ENCODE measurements around the gene SCARF2.

The SCARF2 gene

DNA sequence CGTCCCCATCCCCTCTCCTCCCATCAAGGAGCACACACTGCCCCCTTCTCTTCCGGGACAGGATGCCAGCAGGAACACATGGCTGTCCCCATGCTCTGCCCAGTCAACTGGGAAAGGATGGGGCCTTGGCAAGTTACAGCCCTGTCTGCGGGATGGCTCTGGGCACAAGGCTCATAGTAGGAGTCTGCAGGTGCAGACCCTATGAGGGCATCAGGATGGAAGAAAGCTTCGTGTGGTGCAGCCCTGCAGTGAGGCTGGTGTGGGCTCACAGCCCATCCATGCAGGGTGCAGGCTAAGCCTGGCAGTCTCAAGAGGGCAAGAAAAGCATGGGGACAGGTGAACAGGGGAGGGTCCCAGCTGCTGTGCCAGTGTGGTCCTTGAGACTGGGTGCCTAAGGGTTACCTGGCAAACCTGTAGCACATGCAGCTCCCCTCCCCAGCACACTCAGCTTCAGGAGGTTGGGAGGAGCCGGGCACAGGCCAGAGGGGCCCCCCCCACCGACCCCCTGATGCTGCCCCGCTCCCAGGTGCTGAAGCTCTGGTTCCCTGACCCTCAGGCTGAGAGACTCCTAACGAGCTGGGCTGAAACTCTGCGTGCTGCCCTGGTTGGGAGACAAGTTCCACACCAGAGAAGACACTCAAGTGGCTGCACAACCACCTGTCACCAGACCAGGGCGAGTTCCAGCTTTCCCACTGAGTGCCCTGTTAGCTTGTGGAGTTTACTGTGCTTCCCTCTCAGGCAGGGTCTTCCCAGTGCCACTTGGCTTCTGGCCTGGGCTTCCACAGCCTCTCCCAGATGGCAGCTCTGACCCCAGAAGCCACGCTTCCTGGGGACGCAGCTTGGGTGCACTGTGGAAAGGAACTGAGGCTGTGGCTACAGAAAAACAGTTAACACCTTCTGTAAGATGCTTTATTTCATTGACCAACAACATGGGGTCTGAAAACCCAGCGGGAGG, 3.3 kb upstream of the SCARF2 start:
- DNase-seq (ENCODE audit: low read depth, low spot score): no peak
- no peak overlapping the region for H3K27ac ChIP-seq

DNA sequence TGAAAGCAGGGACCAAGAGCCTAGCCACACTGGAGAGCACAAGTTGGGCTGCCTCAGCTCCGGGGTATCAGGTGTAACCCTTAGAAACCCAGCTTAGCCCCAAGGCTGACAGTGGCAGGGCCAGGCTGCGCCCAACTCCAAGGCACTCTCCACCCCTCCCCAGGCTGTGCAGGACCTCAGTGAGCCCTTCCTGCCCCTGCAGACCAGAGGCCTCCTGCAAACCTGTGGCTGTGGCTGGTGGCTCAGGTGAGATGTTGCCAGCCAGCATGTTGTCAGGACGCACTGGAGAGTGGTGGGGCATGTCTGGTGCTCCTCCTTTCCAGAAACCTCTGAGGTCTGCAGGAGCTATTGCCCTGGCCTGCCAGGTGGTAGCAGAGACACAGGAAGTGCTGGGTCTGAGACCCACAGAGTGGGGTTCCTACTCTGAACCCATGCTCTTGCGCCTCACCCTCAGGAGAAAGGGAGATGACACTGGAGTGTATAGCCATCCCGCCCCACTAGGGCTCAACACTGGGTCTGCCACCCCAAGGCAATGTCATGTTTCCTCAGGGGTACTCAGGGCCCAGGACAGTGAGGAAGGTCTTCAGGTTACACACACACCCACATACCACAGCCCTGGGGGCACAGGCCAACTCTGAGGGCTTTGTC, 2.4 kb upstream of the SCARF2 start:
- DNase-seq (ENCODE audit: low read depth, low spot score): no peak
- H3K27ac ChIP-seq: no peak overlapping the region

DNA sequence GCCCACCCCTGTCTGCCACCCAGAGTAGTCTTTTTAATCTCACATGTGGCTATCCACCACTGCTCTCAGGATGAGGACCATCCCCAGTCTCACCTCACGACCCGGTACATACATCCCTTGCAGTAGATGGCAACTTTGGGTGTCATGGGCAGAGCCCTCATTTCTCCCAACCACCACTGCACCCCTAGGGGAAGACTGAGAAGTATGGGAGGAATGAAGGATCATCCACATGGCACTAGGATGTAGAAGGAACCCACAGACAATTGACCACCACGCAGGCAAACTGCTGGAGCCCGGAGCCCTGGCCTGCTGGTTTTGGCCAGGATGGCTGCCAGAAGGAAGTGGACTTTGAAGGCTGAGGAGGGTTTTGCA, 1.9 kb upstream of the SCARF2 start:
- no peak for DNase-seq (ENCODE audit: low read depth, low spot score)
- H3K27ac ChIP-seq: no peak overlapping the region

DNA sequence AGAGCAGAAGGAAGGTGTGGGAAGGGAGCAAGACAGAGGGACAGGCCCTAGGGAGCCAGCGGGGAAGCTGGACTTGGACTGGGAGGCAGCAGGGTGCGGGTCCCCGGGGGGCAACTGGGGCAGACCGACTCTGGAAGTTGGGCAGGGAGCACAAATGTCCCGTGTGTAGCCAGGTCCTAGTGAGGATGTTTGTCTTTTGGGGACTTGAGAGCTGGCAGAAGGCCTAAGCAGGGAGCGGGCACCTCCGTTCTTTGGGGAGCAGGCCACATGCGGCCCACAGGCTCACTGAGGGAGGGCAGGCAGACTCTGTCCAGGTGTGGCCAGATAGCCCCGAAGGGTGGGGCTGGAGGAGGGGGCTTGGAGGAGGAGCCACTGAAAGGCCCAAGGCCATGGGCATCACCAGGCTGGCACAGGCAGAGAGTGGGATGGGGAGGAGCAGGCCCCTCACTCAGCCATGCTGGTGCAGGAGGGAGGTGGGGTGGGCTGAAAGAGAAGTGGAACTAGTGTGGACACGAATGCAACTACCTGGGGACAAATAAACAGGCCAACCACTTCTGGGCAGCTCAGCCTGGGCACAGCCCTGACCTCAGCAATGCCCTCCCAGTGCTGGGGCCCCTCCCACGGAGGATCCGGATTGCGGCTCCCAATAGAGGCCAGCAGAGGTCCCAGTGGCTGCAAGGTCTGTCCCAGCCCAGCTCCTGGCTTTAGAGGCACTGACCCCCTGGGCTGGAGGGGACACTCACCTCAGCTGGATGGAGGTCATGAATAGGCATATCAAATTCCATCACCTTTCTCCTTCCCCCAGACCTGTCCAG, 1.3 kb upstream of the SCARF2 start:
- no peak overlapping the region for H3K27ac ChIP-seq
- no peak for DNase-seq (ENCODE audit: low read depth, low spot score)

DNA sequence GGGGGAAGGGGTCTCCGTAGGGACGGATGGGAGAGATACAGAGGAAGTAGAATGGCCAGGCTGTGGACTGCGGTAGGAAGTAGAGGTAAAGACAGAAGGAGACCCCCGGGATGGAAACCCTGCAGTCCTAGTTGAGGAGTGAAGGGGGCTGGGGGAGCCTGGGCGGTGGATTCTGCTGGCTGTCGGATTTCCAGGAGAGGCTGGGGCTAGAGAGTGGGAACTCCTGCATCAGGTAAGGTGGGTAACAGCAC, 727 bp upstream of the SCARF2 start:
- no peak overlapping the region for H3K27ac ChIP-seq
- DNase-seq (ENCODE audit: low read depth, low spot score): no peak

DNA sequence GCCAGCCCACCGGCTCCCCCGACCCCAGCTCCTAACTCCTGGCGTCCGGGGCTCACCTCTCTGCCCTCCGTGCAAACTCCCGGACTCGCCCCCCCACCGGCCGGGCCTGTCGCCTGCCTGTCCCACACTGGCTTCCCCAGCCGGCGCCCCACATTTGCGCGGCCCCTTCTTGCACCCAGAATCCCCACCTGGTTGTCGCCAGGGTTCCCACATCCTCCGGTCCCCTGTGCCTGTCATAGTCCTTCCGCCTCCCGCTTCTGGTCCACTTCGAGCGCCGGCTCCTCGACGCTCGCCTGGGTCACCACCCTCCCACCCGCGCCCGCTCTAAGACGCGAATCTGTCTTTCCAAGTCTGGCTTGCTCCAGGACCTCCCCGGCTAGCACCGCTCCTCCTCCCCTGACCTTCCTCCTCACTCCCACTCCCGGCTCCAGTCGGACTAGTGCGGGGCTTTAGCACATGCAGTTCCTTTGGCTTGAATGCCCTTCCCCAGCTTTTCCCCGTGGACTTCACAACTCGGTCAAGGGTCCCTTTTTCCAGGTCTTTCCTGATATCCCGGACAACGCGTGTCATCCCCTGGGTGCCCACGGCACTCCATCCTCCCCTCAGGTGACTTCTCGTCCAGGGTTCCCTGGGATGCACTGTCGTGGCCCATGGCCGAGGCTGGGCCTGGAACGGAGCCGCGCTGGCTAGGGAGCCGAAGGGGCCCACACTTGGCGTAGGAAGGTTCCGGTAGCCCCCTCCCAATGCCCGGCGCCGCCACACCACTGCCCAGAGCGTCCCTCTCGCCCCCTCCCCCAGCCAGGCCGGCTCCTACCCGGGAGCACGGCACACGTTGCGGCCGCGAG, 635 bp downstream of the SCARF2 start:
- no peak for DNase-seq (ENCODE audit: low read depth, low spot score)
- no peak overlapping the region for H3K27ac ChIP-seq

DNA sequence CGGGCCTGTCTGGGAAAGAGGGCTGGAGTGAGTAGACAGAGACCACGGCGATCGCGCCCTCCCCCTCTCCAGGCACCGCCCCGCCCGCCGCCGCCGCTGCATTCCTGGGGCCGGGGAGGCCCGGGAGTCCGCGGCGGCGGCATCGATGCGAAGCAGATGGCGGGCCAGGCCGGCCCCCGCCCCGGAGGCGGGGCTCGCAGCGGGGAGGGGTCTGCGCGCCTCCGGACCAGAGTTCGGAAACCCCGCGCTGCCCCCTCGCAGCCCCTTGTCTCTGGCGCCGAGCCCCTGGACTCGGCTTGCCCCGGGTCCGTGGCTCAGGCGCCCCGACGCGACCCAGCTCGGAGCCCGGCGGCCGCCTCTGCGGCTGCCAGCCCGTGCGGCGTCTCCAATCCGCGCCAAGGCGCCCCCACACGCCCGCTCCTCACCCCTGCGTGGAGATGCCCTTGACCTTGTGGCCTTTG, 1.3 kb downstream of the SCARF2 start:
- DNase-seq (ENCODE audit: low read depth, low spot score): no peak
- H3K27ac ChIP-seq: no peak overlapping the region

DNA sequence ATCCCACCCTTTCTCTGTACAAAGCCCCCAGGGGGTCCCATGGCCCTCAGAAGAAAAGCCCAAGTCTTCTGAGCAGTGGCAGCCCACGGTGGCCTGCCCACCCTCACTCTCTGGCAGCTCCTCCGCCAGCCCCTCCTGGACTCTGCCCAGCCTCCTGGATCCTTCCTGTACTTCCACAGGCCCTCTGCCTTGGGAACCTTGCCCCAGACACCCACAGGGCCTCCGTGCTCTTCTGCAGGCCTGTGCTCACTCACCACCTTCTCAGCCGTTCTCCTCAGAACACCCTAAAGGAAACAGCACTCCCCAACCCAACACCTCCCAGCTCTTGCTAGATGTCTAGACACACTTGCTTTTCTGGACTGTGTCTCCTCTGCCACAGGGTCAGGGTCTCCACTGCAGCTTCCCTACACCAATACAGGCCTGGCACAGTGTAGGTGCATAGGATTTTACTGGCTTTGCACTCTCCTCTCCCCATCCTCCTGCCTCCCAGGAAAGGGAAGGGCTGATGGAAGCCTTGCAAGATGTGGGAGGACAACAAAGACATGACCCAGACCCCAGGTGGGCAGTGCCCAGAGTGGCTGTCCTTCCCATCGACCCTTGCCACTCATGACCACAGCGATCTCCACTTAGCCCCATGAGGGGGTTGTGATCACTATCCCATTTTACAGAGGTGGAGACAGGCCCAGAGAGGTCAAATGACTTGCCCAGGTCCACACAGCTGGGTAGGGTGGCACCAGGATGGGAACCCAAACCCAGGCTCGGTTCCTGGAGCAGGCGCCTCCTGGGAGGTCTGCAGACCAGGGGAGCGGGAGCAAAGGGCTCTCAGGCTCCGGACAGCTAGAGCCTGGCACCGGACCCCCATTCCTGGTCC, 2.0 kb downstream of the SCARF2 start:
- no peak for DNase-seq (ENCODE audit: low read depth, low spot score)
- no peak overlapping the region for H3K27ac ChIP-seq

DNA sequence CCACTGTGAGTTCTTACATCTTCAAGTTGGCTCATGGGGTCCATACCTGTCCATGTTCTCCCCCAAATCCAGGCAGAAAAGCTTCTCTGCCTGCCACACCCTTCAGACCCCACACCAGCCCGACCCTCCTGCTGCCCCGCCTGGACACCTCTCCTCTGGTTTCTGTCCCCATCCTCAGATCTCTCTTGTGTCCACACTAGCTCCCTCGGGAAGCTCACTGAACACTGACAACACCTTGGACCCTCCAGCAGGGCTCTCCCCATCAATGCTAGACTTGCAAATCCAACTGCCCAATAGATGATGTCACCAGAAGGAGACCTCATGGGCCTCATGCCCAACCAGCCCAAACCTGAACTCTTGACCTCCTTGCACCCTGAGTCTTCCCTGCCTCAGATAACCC, 2.9 kb downstream of the SCARF2 start:
- DNase-seq (ENCODE audit: low read depth, low spot score): no peak
- H3K27ac ChIP-seq: no peak overlapping the region

DNA sequence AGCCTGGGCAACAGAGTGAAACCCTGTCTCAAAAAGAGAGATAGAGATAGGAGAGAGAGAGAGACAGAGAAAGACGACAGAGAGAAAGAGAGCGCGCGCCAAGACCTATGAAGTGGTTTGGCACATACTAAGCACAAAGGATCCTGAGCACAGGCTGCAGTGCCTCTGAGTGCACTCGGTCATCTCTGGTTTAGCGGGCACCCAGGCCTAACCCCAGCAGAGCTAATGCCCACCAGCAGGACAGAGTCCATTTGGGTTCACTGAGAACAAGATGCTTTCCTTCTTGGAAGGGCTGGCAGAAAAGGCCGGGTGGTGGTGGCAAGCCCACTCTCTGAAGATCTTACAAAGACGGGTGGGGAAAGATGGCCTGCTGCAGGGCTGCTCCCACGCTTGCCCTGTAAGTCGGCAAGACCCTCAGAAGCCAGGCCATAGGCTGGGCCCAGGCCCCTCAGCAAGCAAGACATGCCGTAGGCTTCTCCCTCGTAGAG, 3.3 kb downstream of the SCARF2 start:
- DNase-seq (ENCODE audit: low read depth, low spot score): no peak
- H3K27ac ChIP-seq: no peak overlapping the region

DNA sequence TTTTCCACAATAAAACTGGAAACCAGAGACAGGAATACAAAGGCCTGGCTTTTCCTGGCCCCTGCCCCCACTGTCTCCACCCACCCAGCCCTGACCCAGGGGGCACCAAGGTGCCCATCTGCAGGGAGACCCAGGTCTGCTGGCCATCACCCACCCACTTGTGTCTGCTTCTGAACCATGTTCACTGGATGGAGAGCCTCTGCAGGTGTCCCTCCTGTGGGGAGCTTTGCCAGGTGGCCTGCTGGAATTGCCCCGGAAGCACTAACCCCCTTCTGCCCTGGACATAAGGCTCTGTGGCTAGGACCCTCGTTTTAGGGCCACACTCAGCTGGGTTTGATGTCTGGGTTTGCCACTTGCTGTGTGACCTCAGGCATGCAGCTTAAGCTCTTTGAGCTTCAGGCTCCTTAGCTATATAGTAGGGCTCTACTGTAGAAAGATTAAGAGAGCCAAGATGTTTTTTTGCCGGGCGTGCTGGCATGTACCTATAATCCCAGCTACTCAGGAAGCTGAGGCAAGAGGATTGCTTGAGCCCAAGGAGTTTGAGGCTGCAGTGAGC, 3.9 kb downstream of the SCARF2 start:
- H3K27ac ChIP-seq: no peak overlapping the region
- DNase-seq (ENCODE audit: low read depth, low spot score): no peak

DNA sequence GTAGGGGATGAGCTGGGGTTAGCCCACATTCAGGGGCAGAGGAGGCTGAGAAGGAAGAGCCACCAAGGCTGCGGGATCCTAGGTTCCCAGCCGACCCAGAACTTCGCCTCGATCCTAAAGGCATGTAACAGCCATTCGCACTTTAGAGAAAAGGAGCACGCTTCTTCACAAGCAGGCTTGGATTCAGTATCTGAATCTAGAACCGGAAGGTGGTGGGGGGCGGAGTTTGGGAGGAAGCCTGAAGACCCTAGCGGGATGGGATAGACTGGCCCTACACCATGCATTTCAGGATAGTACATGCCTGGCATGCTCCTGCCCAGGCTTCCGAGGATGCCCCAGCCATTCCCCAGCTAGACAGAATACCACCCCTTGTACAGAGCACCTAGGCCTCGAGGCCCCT, 4.4 kb downstream of the SCARF2 start:
- DNase-seq (ENCODE audit: low read depth, low spot score): no peak
- no peak overlapping the region for H3K27ac ChIP-seq

DNA sequence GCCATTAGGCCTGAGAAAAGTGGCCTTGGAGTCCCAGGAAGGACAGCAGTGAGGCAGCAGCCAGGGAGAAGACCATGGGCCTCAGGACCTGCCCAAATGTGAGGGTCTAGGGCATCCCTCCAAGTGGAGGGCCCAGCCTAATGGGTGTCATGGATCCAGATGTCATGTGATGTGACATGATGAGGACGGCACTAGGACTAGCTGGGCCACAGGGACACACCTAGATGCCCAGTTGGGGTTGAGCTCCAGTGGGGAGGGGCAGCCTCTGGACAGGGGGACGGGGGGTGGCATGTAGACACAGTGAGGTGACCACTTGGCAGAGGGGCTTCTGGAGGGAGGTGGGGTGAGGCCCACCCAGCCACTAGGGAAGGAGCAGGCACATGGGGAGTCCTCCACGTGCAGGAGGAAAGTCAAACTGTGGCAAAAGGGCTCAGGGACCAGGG, 5.4 kb downstream of the SCARF2 start:
- DNase-seq (ENCODE audit: low read depth, low spot score): no peak
- H3K27ac ChIP-seq: no peak overlapping the region

DNA sequence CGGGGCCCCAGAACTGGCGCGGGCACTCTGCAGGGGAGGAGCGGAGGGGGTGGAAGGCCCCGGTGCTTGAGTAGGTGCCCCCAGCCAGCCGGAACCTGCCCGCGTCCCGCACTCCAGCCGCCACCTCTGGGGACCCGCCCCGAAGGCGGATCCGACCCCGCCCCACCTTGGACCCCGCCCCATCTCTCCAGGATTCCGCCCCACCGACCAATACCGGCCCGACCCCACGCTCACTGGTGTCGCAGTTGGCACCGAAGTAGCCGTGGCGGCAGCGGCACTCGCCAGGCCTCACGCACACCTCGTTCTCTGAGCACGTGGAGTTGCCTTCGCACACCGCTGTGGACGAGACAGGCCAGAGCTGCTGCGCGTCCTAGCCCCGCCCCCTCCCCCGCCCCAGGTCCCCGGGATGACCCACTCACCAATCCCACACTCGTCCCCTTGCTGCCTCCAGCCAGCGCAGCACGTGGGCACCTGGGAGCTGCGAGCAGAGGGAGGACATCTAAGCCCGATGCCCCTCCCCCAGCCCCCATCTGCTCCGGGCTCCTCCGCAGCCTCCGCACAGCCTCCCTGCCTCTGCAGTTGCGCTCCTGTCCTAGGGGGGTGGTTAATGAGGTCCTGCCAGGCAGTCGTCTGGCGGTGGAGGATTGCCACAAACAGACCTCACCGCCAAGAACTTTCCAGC, 6.0 kb downstream of the SCARF2 start:
- no peak overlapping the region for H3K27ac ChIP-seq
- no peak for DNase-seq (ENCODE audit: low read depth, low spot score)

DNA sequence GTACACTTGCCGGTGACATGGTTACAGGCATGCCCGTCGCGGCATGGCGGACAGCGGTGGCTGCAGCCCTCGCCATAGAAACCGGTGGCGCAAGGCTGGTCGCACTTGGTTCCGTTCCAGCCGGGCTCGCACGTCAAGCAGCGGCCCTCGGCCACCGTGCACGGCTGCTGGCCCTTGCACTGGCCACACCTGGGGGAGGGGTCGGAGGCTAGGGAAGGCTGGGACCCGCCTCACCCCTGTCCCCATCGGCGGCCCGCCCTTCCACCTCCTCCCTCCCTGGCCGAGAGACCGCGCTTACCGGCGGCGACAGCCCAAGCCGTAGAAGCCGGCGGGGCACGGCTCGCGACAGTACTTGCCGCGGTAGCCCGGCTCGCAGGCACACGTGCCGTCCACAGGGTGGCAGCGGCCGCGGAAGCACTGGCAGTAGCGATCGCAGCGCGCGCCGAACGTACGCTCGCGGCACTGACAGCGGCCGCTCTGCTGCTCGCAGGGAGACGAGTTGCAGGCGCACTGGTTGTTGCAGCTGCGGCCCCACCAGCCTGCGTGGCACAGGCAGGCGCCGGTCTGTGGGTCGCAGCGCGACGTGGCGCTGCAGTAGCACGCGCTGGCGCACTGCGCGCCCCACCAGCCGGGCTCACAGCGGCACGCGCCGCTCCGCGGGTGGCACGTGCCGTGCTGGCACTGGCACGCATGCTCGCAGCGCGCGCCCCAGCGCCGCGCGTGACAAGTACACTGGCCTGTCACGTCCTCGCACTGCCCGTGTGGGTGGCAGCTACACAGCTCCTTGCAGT, 6.7 kb downstream of the SCARF2 start:
- H3K27ac ChIP-seq: no peak overlapping the region
- DNase-seq (ENCODE audit: low read depth, low spot score): no peak

DNA sequence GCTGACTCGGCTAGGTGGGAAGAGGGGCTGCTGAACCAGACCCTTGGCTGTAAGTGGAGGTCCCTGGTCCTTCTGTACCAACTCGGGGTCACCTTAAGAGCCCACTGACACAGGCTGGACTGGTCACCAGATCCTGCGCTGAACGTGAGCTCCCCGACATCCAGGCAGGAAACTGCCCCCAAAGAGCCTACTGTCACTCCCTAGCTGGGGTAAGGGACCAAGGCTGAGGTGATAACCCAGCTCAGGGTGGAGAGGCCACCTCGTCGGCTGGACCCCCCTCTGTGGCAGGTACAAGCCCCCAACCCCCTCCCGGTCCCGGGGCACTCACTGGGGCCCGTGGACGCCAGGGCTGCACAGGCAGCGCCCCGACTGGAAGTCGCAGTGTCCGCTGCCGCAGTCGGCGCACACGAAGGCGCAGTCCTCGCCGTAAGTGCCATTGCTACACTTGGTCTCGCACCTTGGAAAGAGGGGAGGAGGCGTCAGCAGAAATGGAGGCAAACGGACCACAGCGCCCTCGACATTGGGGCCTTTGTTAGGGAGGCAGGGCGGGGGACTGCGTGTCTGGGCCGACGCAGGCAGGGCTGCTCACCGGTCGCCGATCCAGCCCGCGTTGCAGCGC, 7.4 kb downstream of the SCARF2 start:
- DNase-seq (ENCODE audit: low read depth, low spot score): no peak
- no peak overlapping the region for H3K27ac ChIP-seq
